HEK293T (cell line): ENCODE results near the gene KMT2E.

Experiments used
- CTBP1 ChIP-seq: fragments of 450-650 bp; IDR thresholded peaks from 2 replicates; pipeline ENCODE4 v1.6.1; 2016; ENCODE audit warnings: borderline replicate concordance
- FOXA1 ChIP-seq: fragments of 450-650 bp; IDR thresholded peaks from 2 replicates; pipeline ENCODE4 v1.6.1; 2016; ENCODE audit warnings: mild to moderate bottlenecking
- FOXM1 ChIP-seq: fragments of 450-650 bp; IDR thresholded peaks from 2 replicates; pipeline ENCODE4 v1.6.1; 2017; ENCODE audit warnings: mild to moderate bottlenecking, borderline replicate concordance
- PKNOX1 ChIP-seq: fragments of 450-650 bp; IDR thresholded peaks from 2 replicates; pipeline ENCODE4 v1.6.1; 2016
- SP1 ChIP-seq: fragments of 450-650 bp; IDR thresholded peaks from 2 replicates; pipeline ENCODE4 v1.6.1; 2017

GRCh38 chr7:105139381-105139780 is 125.4 kb downstream of the KMT2E start:
- TF ChIP-seq FOXM1 = no peak
- no peak for TF ChIP-seq PKNOX1
- no peak for TF ChIP-seq CTBP1
- TF ChIP-seq SP1 = no peak
- TF ChIP-seq FOXA1 = no peak
